Neural progenitor cell (in vitro differentiated cells): ENCODE data around the gene SWAP70. TPM values are rescaled to one million over a fixed set of nuclear protein-coding genes. Genes with fewer than 3 reads are reported as not detected.

Experiments
- DNase-seq: peaks from one replicate; pipeline ENCODE4 v3.0.0-alpha.2; 2016; ENCODE audit warnings: low spot score
- H2AFZ ChIP-seq: fragments of 200-600 bp; sonication (generic); replicated peaks from 2 replicates; pipeline ENCODE4 v1.6.1; 2016; ENCODE audit warnings: antibody characterized with exemption
- H3F3A ChIP-seq: fragments of 200-600 bp; sonication (generic); 2 replicates; pipeline ENCODE4 v1.6.1; 2016; ENCODE audit warnings: antibody characterized with exemption, low read depth
- H3K27ac ChIP-seq: fragments of 200-600 bp; sonication (generic); 2 replicates; pipeline ENCODE4 v1.5.1; 2016; ENCODE audit warnings: mild to moderate bottlenecking
- H3K27me3 ChIP-seq: fragments of 200-600 bp; sonication (generic); 2 replicates; pipeline ENCODE4 v1.6.1; 2016; ENCODE audit warnings: mild to moderate bottlenecking, moderate library complexity
- H3K36me3 ChIP-seq: fragments of 200-600 bp; sonication (generic); 2 replicates; pipeline ENCODE4 v1.5.1; 2016
- H3K4me1 ChIP-seq: fragments of 200-600 bp; sonication (generic); 2 replicates; pipeline ENCODE4 v1.6.1; 2016; ENCODE audit warnings: mixed run types
- H3K4me2 ChIP-seq: fragments of 200-600 bp; sonication (generic); 2 replicates; pipeline ENCODE4 v1.6.1; 2016
- H3K4me3 ChIP-seq: fragments of 200-600 bp; sonication (generic); 2 replicates; pipeline ENCODE4 v1.5.1; 2016
- H3K79me2 ChIP-seq: fragments of 200-600 bp; sonication (generic); 2 replicates; pipeline ENCODE4 v1.6.1; 2016; ENCODE audit warnings: low read depth
- H3K9ac ChIP-seq: fragments of 200-600 bp; sonication (generic); 2 replicates; pipeline ENCODE4 v1.6.1; 2016
- H3K9me3 ChIP-seq: fragments of 200-600 bp; sonication (generic); 2 replicates; pipeline ENCODE4 v1.5.1; 2016; ENCODE audit warnings: low read depth
- H4K20me1 ChIP-seq: fragments of 200-600 bp; sonication (generic); 2 replicates; pipeline ENCODE4 v1.6.1; 2016; ENCODE audit warnings: low read depth
- H3K27ac Mint-ChIP-seq: 3 replicates; pipeline ENCODE4 v1.8.0; 2021; ENCODE audit warnings: mixed read lengths
- H3K27me3 Mint-ChIP-seq: 2 replicates; pipeline ENCODE4 v1.8.0; 2022; ENCODE audit warnings: low read depth, mild to moderate bottlenecking, inconsistent platforms, moderate library complexity, mixed read lengths; ENCODE audit not compliant: insufficient read depth
- H3K36me3 Mint-ChIP-seq: 3 replicates; pipeline ENCODE4 v1.8.0; 2021; ENCODE audit warnings: mixed read lengths
- H3K4me1 Mint-ChIP-seq: 3 replicates; pipeline ENCODE4 v1.8.0; 2021; ENCODE audit warnings: mixed read lengths
- H3K4me3 Mint-ChIP-seq: 3 replicates; pipeline ENCODE4 v1.8.0; 2021; ENCODE audit warnings: mild to moderate bottlenecking, moderate library complexity, mixed read lengths
- H3K9me3 Mint-ChIP-seq: 3 replicates; pipeline ENCODE4 v1.8.0; 2020; ENCODE audit warnings: mixed read lengths
- EZH2 ChIP-seq: fragments of 200-600 bp; sonication (generic); IDR thresholded peaks from 2 replicates; pipeline ENCODE4 v1.6.1; 2017; ENCODE audit warnings: antibody characterized with exemption, mild to moderate bottlenecking, moderate library complexity
- EZH2phosphoT487 ChIP-seq: fragments of 200-600 bp; sonication (generic); IDR thresholded peaks from 2 replicates; pipeline ENCODE4 v1.6.1; 2017; ENCODE audit warnings: antibody characterized with exemption
- total RNA-seq: library from RNA; depleted of rRNA; stranded (reverse); fragments of >200 nt; gene quantifications from 2 replicates; pipeline ENCODE4 v1.2.3, GENCODE V29; 2015; ENCODE audit warnings: low replicate concordance
- TF ChIP-seq, protein P1 (sequence below): fragments of 200-600 bp; sonication (generic); IDR thresholded peaks from 2 replicates; pipeline ENCODE4 v1.5.1; 2017; ENCODE audit warnings: antibody characterized with exemption, mild to moderate bottlenecking

SWAP70 gene
- total RNA-seq, 1 donor from 2014 or later = 25.5 TPM

DNA sequence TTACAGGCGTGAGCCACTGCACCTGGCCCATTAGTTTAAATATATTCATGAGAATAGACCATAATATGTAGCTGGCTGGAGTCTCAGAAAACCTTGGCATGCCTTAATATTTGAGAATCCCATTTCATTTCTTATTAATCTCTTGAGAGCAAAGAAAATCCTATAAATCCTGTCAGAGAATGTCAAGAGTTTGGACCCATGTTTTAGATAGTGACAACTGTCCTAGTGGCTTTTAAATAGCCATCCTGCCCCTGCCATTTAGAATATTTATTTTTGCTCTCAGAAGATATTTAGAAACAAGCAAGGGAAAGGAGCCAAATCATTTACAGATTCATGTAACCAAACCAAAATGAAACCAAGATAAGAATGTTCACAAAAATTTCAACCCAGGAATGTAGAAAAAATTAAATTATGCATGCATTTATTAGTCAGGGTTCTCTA lies 107.2 kb downstream of the SWAP70 start:
- DNase-seq = no peak
- no peak overlapping the region for H2AFZ ChIP-seq
- Mint-ChIP-seq H3K4me1 (peaks cover 10% of the 10 kb centered on the region), H3K9me3 (no peaks in the 10 kb centered on the region), H3K4me3 (no peak overlapping the region), H3K27me3 (no peaks in the 10 kb centered on the region), H3K36me3 (no peaks in the 10 kb centered on the region), H3K27ac (no peak overlapping the region)
- no peaks in the 10 kb centered on the region for H4K20me1 ChIP-seq
- H3K36me3 ChIP-seq = no peaks in the 10 kb centered on the region
- peaks cover 6% of the 10 kb centered on the region for H3K4me1 ChIP-seq
- H3K27me3 ChIP-seq = no peaks in the 10 kb centered on the region
- no peaks in the 10 kb centered on the region for H3K79me2 ChIP-seq
- H3K9ac ChIP-seq = no peak overlapping the region
- H3K4me3 ChIP-seq = no peak overlapping the region
- no peaks in the 10 kb centered on the region for H3K9me3 ChIP-seq
- TF ChIP-seq, protein P1, sequence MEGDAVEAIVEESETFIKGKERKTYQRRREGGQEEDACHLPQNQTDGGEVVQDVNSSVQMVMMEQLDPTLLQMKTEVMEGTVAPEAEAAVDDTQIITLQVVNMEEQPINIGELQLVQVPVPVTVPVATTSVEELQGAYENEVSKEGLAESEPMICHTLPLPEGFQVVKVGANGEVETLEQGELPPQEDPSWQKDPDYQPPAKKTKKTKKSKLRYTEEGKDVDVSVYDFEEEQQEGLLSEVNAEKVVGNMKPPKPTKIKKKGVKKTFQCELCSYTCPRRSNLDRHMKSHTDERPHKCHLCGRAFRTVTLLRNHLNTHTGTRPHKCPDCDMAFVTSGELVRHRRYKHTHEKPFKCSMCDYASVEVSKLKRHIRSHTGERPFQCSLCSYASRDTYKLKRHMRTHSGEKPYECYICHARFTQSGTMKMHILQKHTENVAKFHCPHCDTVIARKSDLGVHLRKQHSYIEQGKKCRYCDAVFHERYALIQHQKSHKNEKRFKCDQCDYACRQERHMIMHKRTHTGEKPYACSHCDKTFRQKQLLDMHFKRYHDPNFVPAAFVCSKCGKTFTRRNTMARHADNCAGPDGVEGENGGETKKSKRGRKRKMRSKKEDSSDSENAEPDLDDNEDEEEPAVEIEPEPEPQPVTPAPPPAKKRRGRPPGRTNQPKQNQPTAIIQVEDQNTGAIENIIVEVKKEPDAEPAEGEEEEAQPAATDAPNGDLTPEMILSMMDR = no peak
- no peak for TF ChIP-seq EZH2
- TF ChIP-seq EZH2phosphoT487 = no peak
- H3K27ac ChIP-seq = no peak overlapping the region
- H3K4me2 ChIP-seq = no peak overlapping the region
- H3F3A ChIP-seq = peaks cover 7% of the 10 kb centered on the region

DNA sequence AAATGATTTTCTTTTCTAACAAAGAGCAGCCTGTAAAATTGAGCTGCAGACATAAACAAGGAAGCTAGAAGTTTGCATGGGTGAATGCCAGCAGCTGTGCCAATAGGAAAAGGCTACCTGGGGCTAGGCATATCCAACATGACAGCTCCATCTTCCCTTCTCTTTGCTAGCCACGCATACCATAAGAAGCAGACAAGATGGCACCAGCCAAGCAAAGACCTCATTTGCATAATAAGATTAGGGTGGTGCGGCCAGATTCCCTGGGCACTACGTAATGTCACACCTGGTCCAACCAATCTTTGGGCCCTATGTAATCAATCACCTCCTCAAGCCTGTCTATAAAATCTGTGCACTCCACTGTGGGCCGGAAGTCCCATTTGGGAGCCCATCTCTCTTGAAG lies 108.3 kb downstream of the SWAP70 start:
- TF ChIP-seq EZH2 (no peak), EZH2phosphoT487 (no peak)
- TF ChIP-seq, protein P1 = no peak
- Mint-ChIP-seq H3K27ac (no peak overlapping the region), H3K4me1 (peaks cover 3% of the 10 kb centered on the region), H3K36me3 (peaks cover 2% of the 10 kb centered on the region), H3K27me3 (no peaks in the 10 kb centered on the region), H3K4me3 (no peak overlapping the region), H3K9me3 (no peaks in the 10 kb centered on the region)
- Histone ChIP-seq H3F3A (peaks cover 7% of the 10 kb centered on the region), H3K27me3 (no peaks in the 10 kb centered on the region), H3K27ac (no peak overlapping the region), H2AFZ (no peak overlapping the region), H3K9ac (no peak overlapping the region), H4K20me1 (no peaks in the 10 kb centered on the region), H3K36me3 (no peaks in the 10 kb centered on the region), H3K4me2 (no peak overlapping the region), H3K79me2 (no peaks in the 10 kb centered on the region), H3K9me3 (no peaks in the 10 kb centered on the region), H3K4me1 (peaks cover 17% of the 10 kb centered on the region), H3K4me3 (no peak overlapping the region)
- no peak for DNase-seq

DNA sequence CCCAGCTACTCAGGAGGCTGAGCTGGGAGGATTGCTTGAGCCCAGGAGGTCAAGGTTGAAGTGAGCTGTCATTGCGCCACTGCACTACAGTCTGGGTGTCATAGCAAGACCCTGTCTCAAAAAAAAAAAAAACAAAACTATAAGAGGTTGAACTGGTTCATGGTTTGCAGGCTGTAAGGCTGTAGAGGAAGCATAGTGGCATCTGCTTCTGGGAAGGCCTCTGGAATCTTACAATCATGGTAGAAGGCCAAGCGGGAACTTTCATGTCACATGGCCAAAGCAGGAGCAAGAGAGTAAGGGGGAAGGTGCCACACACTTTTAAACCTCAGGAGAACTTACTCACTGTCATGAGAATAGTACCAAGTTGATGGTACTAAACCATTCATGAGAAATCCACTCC lies 109.6 kb downstream of the SWAP70 start:
- Histone ChIP-seq H3K9me3 (no peaks in the 10 kb centered on the region), H3K27me3 (no peaks in the 10 kb centered on the region), H3K27ac (no peak overlapping the region), H3K4me1 (peaks cover 17% of the 10 kb centered on the region), H3K36me3 (no peaks in the 10 kb centered on the region), H3F3A (peaks cover 7% of the 10 kb centered on the region), H3K4me3 (no peak overlapping the region), H3K79me2 (no peaks in the 10 kb centered on the region), H4K20me1 (no peaks in the 10 kb centered on the region), H2AFZ (no peak overlapping the region), H3K9ac (no peak overlapping the region), H3K4me2 (no peak overlapping the region)
- Mint-ChIP-seq H3K27ac (no peak overlapping the region), H3K36me3 (peaks cover 11% of the 10 kb centered on the region), H3K4me1 (peaks cover 3% of the 10 kb centered on the region), H3K27me3 (no peaks in the 10 kb centered on the region), H3K4me3 (no peak overlapping the region), H3K9me3 (no peaks in the 10 kb centered on the region)
- no peak for DNase-seq
- TF ChIP-seq EZH2 = no peak
- no peak for TF ChIP-seq EZH2phosphoT487
- TF ChIP-seq, protein P1 = no peak
